Natural killer cell (primary cell): ENCODE data around the gene NFS1. TPM values are rescaled to one million over a fixed set of nuclear protein-coding genes. Genes with fewer than 3 reads are reported as not detected.

Experiments used
- ATAC-seq, 3 donors: fragments of 150-1000 bp in 2 of 3; fragments of 200-7000 bp in 1 of 3; cut with Tn5 transposase; 1 replicate in 1 of 3; 2 replicates in 2 of 3; pipeline ENCODE4 v1.10.0; 2021; ENCODE audit warnings: mild to moderate bottlenecking in 2 of 3, moderate library complexity in 2 of 3
- DNase-seq, 2 donors: peaks; one replicate each; pipeline versions ENCODE4 v3.0.0 to v3.0.0-alpha.2; 2013 to 2021; ENCODE audit warnings: mixed read lengths in 1 of 2
- H3K27ac ChIP-seq: one replicate; pipeline ENCODE4 v1.5.1; 2013; ENCODE audit warnings: mild to moderate bottlenecking, low read length
- H3K27me3 ChIP-seq: one replicate; pipeline ENCODE4 v1.6.1; 2013; ENCODE audit warnings: low read length; ENCODE audit not compliant: control insufficient read depth, insufficient read depth
- H3K36me3 ChIP-seq: one replicate; pipeline ENCODE4 v1.6.1; 2013; ENCODE audit warnings: low read length; ENCODE audit not compliant: control insufficient read depth, insufficient read depth
- H3K4me1 ChIP-seq: one replicate; pipeline ENCODE4 v1.6.1; 2013; ENCODE audit warnings: low read length; ENCODE audit not compliant: control insufficient read depth, insufficient read depth
- H3K4me3 ChIP-seq: one replicate; pipeline ENCODE4 v1.5.1; 2013; ENCODE audit warnings: low read length
- H3K9me3 ChIP-seq: one replicate; pipeline ENCODE4 v1.6.1; 2013; ENCODE audit warnings: low read length; ENCODE audit not compliant: control insufficient read depth, insufficient read depth
- H3K27ac Mint-ChIP-seq, 2 donors: one replicate each; pipeline ENCODE4 v1.8.0; 2022; ENCODE audit warnings: mild to moderate bottlenecking in 2 of 2, mixed read lengths in 2 of 2, moderate library complexity in 1 of 2
- H3K27me3 Mint-ChIP-seq, 2 donors: one replicate each; pipeline ENCODE4 v1.8.0; 2022; ENCODE audit warnings: low read depth in 2 of 2, mixed read lengths in 2 of 2
- H3K36me3 Mint-ChIP-seq: one replicate; pipeline ENCODE4 v1.8.0; 2022; ENCODE audit warnings: mixed read lengths
- H3K4me1 Mint-ChIP-seq, 2 donors: one replicate each; pipeline ENCODE4 v1.8.0; 2022; ENCODE audit warnings: mixed read lengths in 2 of 2
- H3K4me3 Mint-ChIP-seq: one replicate; pipeline ENCODE4 v1.8.0; 2022; ENCODE audit warnings: mild to moderate bottlenecking, moderate library complexity, mixed read lengths
- H3K9me3 Mint-ChIP-seq, 2 donors: one replicate each; pipeline ENCODE4 v1.8.0; 2022; ENCODE audit warnings: mixed read lengths in 2 of 2
- WGBS: methylation state at CpG from one replicate; pipeline ENCODE4 v1.1.7; 2013; ENCODE audit warnings: missing lambda C conversion rate; ENCODE audit not compliant: insufficient coverage; 5-methylcytosine and 5-hydroxymethylcytosine counted together
- intact Hi-C: fragments of 100-400 bp; cut with micrococcal nuclease; formaldehyde crosslinking; loops from one replicate; pipeline ENCODE4 v1.14.2; 2022
- total RNA-seq, 4 donors: library from RNA; stranded (reverse); fragments of 120-200 nt in 1 of 4; gene quantifications; one replicate each; pipeline versions ENCODE4 v1.2.3 to v1.2.4, GENCODE V29; 2013 to 2022
- TF ChIP-seq, protein P1 (sequence below): fragments of 200-600 bp; IDR thresholded peaks from one replicate; pipeline ENCODE4 v1.8.0; 2022; ENCODE audit warnings: antibody characterized with exemption

NFS1 gene
- total RNA-seq, 3 donors from 2014 or later (not counting 1 experiment from before 2014, with no cell fraction given) = 11.3 to 20.8 (median 16.0) TPM

DNA sequence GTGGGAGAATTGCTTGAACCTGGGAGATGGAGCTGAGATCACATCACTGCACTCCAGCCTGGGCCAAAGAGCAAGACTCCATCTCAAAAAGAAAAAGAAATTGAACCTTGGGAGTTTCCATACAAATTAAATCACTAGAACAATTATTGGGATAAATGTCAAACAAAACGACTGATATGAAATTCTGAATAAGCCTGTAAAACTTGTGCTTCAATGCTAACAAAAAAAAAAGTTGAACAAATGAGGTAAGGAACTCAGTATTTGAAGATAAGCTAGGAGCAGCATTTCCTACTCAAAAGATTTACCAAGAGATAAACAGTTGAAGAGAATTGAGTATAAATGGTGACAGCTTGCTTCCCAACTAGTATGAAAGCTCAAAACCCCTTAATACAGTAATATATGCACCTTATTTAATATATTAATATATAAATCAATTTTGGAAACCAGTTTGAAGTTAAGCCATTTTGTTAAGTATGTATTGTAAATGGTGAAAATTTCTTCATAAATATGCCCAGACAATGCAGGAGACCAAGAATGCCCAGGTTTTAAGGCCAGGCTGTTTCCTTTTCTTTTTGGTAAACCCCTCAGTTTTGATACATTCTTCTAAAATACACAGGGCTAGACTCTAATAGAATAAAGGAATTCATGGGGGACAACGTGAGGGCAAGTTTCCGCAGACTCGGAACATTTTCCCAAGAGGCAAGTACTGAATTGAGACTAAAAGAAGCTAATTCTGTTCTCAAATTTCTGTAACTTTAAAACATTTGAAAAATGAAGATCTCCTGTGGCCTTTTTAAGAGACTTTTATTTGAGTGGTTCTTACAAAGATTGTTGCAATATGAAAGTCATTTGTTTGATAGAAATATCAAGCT lies 3.9 kb upstream of the NFS1 start:
- Mint-ChIP-seq H3K9me3 (no peaks in the 10 kb centered on the region), H3K4me1 (peaks cover 40 to 41% of the 10 kb centered on the region in 2 donors), H3K27me3 (no peaks in the 10 kb centered on the region), H3K27ac (peak overlapping the region; percentile 74 to 96), H3K36me3 (peaks cover 21% of the 10 kb centered on the region), H3K4me3 (no peak overlapping the region)
- intact Hi-C loops = loop anchor here (10.0 kb wide), 2 partner anchors 182 to 238 kb away; no protein-coding TSS in a partner anchor
- 93% methylated on average over 3 of the region's 4 CpGs for WGBS
- H3K27me3 ChIP-seq = no peaks in the 10 kb centered on the region
- no peak for DNase-seq
- TF ChIP-seq, protein P1, sequence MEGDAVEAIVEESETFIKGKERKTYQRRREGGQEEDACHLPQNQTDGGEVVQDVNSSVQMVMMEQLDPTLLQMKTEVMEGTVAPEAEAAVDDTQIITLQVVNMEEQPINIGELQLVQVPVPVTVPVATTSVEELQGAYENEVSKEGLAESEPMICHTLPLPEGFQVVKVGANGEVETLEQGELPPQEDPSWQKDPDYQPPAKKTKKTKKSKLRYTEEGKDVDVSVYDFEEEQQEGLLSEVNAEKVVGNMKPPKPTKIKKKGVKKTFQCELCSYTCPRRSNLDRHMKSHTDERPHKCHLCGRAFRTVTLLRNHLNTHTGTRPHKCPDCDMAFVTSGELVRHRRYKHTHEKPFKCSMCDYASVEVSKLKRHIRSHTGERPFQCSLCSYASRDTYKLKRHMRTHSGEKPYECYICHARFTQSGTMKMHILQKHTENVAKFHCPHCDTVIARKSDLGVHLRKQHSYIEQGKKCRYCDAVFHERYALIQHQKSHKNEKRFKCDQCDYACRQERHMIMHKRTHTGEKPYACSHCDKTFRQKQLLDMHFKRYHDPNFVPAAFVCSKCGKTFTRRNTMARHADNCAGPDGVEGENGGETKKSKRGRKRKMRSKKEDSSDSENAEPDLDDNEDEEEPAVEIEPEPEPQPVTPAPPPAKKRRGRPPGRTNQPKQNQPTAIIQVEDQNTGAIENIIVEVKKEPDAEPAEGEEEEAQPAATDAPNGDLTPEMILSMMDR = no peak
- ATAC-seq = no peak
- peaks cover 65% of the 10 kb centered on the region for H3K36me3 ChIP-seq
- peaks cover 9% of the 10 kb centered on the region for H3K4me1 ChIP-seq
- no peak overlapping the region for H3K27ac ChIP-seq
- no peaks in the 10 kb centered on the region for H3K9me3 ChIP-seq
- no peak overlapping the region for H3K4me3 ChIP-seq

DNA sequence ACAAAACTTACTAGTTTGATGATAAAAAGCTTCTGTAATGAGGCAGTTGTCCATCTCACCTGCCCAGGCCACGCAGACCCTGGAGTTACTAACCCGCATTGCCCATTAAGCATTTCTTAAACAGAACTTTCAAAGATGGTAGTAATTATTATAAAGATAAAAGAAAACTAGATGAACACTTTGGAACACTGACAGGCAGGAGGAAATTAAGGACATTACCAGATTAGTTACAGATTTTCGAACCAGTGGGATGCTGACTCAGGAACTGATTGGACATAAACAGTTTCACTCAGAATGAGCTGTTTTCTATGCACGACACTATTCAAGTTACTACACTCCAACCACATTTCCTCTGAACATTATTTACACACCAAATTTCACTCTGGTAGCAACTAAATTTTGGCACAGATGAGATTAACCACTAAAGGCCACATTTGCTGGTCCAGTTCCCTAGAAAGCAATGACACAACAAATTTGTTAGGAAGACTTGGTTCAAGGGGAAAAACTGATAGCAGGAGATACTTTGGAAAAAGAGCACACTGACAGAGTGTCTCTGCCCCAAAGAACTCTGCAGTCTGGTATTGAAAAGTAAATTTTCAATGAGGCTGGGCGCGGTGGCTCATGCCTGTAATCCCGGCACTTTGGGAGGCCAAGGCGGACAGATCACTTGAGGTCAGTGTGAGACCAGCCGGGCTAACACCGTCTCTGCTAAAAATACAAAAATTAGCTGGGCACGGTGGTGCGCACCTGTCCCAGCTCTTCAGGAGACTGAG lies 3.1 kb upstream of the NFS1 start:
- WGBS = 90% methylated on average over 10 of the region's 12 CpGs
- Mint-ChIP-seq H3K4me3 (peak overlapping the region; percentile 42), H3K36me3 (peaks cover 21% of the 10 kb centered on the region), H3K4me1 (peaks cover 48 to 49% of the 10 kb centered on the region in 2 donors), H3K9me3 (no peaks in the 10 kb centered on the region), H3K27ac (peak overlapping the region; percentile 74 to 96), H3K27me3 (no peaks in the 10 kb centered on the region)
- TF ChIP-seq, protein P1 = no peak
- H3K27ac ChIP-seq = no peak overlapping the region
- ATAC-seq = no peak
- peaks cover 12% of the 10 kb centered on the region for H3K4me1 ChIP-seq
- no peaks in the 10 kb centered on the region for H3K9me3 ChIP-seq
- peaks cover 56% of the 10 kb centered on the region for H3K36me3 ChIP-seq
- DNase-seq = no peak
- H3K4me3 ChIP-seq = no peak overlapping the region
- H3K27me3 ChIP-seq = no peaks in the 10 kb centered on the region
- intact Hi-C loops = loop anchor here (10.0 kb wide), 2 partner anchors 183 to 237 kb away; no protein-coding TSS in a partner anchor

DNA sequence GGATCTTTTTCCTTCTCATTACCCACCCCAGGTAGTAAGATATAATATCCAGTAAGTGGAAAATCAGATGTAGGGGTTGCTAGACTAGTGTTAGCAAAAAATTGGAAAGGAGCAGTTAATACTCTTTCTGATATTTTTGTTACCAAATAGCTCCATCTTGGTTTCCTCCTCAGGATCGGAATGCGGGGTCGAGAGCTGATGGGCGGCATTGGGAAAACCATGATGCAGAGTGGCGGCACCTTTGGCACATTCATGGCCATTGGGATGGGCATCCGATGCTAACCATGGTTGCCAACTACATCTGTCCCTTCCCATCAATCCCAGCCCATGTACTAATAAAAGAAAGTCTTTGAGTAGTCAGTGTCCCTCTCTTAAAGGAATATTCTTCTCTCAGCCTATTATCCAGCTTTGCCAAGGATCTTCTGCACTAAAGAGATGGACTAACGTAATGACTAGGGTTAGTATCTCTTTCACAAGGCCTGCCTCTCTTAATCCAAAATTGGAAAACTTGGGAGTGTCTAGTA lies 1.5 kb upstream of the NFS1 start:
- Histone ChIP-seq H3K9me3 (no peaks in the 10 kb centered on the region), H3K4me1 (peaks cover 12% of the 10 kb centered on the region), H3K27ac (peak overlapping the region; percentile 93), H3K36me3 (peaks cover 46% of the 10 kb centered on the region), H3K27me3 (no peaks in the 10 kb centered on the region), H3K4me3 (no peak overlapping the region)
- peak overlapping the region; percentile 89 to 96 for H3K27ac Mint-ChIP-seq
- TF ChIP-seq, protein P1 = no peak
- H3K9me3 Mint-ChIP-seq = no peaks in the 10 kb centered on the region
- WGBS = 97% methylated on average over 6 of the region's 7 CpGs
- DNase-seq (no peak), ATAC-seq (no peak)
- no peaks in the 10 kb centered on the region for H3K27me3 Mint-ChIP-seq
- intact Hi-C loops = loop anchor here (10.0 kb wide), 2 partner anchors 184 to 236 kb away; no protein-coding TSS in a partner anchor
- peaks cover 21% of the 10 kb centered on the region for H3K36me3 Mint-ChIP-seq
- H3K4me1 Mint-ChIP-seq = peaks cover 49 to 50% of the 10 kb centered on the region in 2 donors
- H3K4me3 Mint-ChIP-seq = peak overlapping the region; percentile 99
